Measurements from ENCODE around the gene SARDH.
"Not testable (repeated sequence)": the region's sequence is repeated elsewhere in the genome, so short reads cannot be mapped to it uniquely, and the experiment has no call there.

SARDH gene

DNA sequence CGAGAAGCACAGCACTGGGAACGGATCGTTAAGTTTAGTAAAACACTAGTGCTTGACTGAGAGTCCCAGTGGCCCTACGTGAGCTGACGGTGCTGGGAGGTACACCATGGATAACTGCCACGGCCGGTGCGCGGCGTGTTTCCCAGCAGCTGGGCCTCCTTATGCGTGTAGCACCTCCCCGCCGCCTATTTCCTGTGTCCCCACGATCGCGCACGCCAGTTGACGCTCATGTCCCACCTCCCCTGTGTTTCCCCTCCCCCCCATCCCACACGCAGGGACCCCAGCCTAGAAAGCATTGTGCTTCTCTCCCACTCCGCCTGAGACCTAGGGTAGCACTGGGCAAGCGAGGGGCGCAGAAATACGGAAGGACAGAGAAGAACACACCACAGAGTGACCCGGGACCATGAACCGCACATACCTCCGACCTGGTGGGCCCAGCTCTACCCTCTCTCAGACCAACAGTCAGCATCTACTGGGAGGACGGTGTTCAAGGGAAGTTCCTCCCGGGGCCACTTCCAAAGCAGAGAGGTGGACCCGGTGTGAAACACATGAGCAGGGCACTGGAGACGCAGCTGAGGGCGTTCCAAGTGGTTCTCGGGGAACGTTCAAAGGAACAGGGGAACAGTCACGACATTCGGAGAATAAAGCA lies 56.4 kb downstream of the SARDH start:
- no peak for DNase-seq

DNA sequence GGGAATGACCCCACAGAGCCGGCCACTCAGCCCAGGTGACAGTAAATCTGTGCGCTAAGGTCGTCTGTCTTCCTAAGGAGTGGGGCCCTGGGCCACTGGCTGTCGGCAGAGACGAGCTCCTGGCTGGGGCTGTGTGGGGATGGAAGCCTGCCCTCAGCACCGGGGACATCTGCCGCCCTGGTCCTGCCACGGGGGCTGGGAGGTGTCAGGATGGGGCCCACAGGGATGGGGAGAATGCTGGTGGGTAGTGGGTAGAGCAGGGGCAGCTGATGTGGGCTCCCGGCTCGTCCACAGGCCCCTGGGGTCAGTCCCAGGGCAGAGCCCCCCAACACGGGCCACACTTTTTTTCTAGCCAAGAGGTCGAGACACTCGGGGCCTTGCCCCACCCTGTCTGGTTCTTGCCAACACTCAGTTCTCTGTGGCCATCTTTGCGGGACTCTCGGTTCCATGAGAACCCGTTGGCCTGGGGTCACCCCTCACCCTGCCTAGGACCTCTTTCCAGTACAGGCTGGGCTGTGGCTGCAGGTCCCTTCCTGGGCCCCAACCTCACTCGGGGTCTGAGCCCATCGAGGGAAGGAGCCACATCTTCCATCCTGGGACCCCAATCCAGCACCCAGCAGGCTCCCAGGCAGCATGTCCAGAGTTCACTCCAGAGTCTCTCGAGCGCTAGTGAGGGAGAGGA lies 57.0 kb downstream of the SARDH start:
- DNase-seq, result no peak

DNA sequence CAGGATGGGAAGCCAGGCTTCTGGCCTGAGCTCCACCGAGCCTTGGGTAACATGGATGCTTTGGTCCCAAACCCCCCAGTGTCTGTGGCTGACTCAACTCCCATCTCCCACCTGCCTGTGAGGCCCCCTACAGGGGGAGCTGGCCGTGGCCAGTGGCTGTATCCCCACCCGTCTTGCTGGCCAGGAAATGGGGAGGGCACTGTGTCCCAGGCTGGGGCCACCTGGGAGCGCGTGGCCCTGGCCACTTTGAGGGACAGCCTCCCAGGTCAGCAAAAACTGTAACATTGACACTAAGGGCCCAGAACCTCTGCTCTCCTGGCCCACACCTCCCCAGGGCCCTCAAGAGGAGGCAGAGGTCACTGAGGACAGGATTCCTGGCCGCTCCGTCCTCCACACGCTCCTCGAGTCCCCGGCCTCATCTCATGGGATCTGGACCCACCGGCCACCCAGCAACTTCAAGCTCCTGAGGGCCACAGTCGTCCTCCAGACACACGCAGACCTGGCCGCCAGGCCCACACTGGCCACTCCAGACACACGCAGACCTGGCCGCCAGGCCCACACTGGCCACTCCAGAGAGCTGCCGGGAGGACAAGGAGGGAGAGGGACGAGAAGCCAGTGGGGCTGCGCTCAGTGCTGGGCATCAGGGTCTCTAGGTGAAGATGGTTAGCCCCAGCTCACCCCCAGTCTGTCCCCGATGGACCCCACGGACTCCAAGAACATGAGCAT lies 57.7 kb downstream of the SARDH start:
- DNase-seq, result no peak

DNA sequence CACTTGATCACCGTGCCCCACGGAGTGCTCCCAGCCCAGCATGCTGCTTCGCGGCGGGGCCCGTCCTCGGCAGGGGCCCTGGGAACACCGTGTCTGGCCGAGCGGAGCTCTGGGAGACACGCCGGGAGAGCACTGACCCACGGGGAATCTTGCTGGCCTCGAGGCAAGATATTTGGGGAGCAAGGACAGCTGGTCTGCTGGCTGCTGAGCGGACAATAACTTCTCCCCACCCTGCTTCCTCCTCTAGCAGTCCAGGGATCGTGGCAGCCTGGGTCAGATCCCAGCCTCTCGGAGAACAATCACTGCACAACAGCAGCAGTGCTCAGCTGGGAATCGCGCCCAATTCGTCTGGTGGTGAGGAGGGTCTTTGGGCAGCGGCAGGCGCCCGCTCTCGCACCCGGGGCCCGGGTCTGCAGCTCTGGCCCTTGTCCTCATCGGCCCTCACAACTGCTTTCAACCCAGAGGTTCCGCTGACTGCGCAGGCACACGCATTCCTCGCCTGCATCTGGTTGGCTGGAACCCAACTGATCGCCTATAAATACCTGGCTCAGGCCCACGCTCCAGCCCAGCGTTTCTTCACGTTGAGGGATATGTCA lies 58.6 kb downstream of the SARDH start:
- DNase-seq, result no peak

DNA sequence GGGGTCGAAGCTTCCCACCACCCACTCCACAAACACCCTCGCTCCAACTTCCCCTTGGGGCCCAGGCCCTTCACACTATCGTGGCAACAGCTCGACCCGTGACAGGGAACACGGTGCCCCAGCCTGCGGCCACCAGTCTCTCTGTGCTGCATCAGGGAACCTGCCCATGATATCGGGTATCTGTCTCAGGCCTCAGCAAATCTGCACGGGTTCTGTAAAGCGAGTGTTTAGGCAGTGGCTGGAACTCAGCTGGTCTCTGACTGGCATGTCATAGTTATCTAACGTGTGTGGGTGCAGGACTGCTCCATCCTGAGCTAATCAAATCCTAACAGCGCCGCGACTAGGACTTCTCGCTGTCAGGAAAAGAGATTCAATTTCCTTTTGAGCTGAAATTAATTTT lies 59.1 kb downstream of the SARDH start:
- DNase-seq, result no peak

DNA sequence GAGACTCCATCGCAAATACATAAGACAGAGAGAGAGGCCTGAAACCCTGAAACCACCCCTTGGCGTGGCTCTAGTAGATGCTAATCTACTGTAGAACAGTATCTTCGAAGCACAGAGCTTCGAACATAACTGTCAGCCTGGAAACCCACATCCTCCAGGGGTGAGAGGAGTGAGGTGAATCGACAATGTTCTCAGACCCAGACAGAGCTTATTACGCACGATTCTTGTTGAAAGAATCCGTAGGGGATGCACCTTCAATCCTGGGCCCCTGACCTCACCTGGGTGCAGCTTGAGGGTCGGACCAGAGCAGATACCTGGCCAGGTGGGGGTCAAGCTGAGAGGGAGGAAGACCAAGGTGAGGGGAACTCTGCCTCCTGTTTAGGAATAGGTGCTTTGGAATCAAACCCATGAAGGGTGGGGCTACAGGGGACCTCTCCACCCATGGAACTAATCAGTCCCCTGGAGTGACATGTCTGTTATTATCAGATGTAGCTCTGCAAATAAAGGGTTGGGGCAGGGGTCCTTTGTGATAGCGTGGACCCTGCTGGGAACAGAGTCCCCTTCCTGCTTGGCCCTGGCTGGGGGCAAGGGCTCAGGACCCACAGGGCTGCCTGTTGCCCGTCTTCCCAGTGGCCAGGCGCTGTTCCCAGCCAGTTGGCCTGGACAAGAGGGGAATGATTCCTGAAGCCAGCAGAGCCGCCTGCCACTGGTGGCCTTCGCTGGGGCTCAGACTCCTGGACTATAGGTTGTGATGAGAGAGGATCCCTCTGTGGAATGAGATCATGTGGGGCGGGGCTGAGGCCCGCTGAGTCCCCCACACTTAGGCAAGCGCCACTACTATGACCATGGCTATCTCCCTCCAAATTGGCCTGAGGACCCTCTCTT lies 60.8 kb downstream of the SARDH start:
- no peak for DNase-seq

DNA sequence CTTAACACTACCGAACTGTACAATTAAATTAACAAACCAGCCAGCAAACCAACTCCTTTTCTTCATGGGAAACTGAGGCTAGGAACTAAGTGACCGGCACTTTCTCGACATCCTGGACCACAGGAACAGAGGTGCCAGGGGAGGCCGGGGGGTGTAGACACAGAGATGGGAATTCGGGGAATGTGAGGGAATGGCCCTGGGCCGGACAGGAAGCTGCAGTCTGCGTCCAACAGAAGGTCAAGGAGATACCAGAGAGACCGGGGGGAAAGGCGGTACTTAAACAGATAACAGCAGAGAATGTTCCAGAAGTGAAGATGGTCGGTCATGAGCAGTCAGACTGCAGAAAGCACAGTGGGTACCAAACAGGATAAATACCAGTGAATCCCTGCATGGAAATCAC lies 61.7 kb downstream of the SARDH start:
- DNase-seq, result no peak

DNA sequence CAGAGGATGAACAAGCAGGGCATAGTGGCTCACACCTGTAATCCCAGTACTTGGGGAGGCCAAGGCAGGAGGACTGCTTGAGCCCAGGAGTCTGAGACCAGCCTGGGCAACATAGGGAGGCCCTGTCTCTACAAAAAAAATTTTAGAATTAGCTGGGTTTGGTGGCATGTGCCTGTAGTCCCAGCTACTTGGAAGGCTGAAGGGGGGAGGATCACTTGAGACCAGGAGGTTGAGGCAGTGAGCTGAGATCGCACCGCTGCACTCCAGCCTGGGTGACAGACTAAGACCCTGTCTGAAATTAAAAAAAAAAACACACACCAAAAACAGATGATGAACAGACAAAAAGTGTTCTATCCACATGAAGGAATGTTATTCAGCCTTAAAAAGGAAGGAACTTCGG lies 62.4 kb downstream of the SARDH start:
- DNase-seq, result not testable (repeated sequence)

DNA sequence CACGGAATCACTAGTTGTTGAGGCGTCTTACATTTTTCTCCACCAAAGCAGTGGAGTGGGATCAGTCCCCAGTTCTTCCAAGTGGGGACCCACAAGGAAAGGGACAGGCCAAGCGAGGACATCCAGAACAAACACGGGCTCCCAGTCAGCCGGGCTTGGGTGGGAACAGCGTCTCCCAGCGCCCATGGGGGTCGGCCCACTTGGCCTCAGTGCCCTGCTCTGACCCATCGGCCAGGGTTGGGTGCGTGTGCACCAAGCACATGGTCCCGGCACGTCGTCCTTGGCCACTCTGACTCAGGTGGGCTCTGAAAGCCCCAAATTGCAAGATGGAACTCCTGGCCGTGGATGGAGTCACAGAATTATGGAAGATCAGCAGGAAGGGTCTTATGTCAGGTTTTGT lies 64.1 kb downstream of the SARDH start:
- DNase-seq, result no peak

DNA sequence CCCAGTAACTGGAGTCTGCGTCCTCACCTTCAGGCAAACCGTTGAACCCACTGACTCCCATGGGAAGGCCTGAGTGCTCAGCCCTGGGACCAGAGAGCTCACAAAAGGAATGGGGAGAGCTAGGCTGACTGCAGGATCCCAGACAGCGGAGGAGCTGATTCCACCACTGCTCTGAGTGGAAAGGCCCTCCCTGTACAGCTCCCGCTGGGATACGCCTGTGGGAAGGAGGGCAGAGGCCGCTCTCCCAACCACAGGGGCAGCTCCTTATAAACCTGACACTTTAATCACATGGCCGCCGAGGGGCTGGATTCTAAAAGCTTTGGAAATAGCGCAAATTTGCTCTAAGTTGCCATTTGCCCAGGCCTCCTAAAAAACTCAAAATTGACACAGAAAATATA lies 64.9 kb downstream of the SARDH start:
- DNase-seq, result no peak

DNA sequence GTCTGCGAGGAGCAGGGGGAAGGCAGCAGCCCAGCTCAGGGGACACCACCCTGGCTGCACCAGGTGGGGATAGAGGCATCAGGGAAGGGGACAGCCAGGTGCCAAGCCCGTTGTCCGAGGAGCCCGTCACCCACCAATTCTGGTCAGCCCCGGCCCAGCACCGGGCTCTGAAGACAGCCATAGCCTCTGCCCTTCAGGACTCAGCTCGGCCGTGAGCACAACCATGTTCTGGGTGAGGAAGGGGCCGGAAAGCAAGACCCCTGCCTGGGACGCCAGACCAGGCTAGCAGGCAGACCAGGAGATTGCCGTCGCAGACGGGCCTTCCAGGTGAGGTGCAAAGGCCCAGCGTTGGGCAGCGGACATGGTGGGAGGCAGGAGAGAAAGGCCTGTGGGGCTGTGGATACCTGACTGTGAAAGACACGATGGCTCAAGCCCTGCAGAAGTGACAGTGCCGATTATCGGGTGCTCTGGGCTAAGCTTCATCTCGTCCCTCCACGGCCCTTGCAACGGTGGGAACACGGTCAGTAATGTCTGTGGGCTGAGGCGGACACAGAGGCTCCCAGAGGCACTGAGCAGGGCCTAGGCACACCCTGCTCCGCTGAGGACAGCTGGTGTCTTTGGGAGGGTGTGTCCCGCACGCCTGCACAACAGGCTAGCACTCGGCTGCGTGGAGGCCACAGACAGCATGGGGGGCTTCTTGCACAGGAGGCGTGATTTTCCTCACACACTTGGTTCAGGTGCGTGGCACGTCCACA lies 65.5 kb downstream of the SARDH start:
- DNase-seq, result no peak

DNA sequence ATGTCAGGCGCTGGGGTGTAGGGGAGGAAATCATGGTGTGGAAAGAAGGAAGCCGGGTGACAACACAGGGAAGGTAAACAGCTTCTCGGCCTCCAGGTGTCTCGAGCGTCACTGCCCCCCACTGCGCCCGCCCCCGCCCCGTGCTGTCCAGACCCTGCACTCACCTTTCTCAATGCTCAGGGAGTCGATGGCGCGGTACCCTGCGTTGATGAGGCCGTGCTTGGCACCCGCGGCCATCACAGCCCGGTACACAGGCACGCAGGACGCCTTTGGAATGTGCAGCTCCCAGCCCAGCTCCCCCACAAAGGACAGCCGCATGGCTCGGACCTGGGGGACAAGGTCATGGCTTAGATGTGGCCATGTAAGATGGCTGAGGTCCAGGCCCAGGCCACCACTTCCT lies 66.8 kb downstream of the SARDH start:
- no peak for DNase-seq

DNA sequence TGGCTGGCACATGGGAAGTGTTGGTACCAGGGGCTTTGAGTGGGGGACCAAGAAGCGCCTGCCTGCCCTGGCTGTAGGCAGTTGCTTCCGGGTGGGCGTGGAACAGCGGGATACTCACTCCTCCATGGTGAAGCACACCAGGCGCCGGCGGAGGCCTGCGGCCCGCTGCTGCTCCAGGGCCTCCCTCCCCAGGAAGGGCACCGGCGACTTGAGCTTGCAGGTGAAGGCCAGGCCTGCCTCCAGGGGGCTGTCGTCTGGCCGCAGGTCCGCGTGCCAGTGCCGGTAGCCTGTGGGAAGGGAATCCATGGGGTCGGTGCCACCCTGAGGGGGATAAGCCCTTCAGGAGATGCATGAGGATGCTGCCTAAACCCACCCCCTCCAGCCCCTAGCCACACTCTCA lies 67.7 kb downstream of the SARDH start:
- DNase-seq, result no peak

DNA sequence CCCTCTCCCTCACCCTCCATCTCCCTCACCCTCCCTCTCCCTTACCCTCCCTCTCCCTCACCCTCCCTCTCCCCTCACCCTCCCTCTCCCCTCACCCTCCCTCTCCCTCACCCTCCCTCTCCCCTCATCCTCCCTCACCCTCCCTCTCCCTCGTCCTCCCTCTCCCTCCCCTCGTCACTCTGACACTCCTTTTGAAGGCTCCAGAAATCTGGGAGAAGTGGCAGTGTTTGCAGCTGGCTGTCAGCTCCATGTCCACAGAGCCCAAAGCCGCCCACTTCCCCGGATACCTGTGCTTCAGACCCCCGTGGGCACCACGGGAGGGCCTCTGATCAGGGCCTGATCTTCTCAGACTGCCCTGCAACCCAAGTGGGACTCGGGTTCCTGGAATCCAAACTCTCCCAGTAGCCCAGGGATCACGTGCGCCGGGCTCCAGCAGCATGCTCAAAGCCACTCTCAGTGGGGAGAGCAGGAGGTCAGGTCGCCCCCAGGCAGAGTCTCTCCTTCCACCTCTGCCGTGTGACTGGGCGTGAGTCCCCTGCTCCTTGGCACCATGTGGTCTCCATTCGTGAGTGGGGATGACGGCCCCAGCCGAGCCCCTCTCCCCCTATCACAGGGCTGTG lies 68.9 kb downstream of the SARDH start:
- DNase-seq, result no peak

DNA sequence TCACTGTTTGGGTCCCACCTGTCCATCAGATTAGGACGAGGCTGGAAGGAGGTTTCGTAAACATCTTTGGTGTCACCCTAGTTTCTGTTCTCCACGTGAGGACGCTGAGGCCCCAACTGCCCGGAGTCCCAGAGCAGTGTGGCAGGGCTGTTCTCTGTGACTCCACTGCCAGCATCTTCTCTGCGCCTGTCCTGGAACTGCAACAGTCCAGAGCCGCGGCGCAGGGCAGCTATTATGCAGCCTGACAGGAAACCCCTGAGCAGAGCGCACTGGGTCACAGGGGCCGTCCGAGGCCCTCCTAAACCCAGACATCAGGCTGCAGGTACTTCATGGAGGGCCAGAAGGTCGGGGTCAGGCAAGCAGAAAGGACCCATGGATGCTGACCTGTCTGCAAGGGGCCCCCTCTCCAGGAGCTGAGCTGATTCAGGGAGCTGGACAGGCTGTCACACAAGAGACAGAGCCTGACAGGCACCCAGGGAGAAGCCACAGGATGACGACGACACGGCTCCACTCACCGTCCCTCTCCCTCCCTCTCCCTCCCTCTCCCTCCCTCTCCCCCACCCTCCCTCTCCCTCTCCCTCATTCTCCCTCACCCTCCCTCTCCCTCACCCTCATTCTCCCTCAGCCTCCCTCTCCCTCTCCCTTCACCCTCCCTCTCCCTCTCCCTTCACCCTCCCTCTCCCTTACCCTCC lies 70.2 kb downstream of the SARDH start:
- DNase-seq, result no peak

DNA sequence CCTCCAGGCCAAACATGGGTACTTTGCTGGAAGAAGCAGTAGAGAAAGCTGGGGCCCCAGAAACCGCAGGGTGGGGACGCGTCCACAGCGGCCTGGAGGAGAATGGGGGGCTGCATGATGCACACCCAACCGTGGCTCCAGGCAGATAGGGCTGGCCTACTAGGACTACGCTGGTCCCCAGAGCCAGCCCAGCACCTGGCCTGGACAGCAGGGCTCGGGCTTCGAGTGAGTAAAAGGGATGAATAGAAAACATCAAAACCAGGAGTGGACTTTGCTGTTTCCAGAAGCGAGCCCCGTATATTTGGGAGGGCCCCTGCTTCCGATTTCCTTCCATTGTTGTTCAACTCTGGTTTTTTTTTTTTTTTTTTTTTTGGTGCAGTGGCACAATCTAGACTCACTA lies 71.3 kb downstream of the SARDH start:
- DNase-seq, result no peak

DNA sequence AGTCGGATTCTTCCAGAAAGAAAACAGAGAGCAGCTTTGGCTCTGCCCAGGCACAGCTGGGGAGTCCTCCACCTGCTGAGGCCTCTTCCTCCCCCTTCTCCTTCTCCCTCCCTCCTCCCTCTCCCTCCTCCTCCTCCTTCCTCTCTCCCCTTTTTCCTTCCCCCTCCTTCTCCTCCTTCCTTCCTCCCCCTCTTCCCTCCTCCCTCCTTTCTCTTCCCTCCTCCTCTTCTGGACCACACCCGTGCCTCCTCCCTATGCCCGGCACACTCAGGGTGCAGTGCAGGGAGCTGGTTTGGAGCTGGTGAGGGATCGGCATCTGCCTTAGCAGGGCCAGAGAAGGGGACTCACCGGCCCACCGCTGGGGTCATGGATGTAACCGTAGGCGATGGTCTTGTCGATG lies 71.8 kb downstream of the SARDH start:
- DNase-seq, result no peak

DNA sequence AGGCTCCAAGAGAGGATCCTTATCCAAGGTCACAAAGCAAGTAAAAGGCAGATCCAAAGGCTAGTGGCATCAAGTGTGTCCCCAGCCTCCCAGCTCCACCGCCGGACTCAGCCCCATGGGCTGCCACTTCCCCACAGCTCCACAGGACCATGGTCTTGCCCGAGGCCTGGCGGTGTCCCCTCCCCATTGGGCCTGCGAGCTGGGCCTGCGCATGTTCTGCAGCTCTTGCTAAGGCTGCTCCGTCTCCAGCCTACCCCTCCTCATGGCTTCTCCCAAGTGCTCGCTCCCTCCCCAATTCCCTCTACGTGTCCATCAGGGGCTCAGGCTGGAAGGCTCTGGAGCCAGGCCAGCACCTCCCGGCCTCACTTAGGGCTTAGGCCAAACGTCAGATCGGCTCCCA lies 72.6 kb downstream of the SARDH start:
- no peak for DNase-seq

DNA sequence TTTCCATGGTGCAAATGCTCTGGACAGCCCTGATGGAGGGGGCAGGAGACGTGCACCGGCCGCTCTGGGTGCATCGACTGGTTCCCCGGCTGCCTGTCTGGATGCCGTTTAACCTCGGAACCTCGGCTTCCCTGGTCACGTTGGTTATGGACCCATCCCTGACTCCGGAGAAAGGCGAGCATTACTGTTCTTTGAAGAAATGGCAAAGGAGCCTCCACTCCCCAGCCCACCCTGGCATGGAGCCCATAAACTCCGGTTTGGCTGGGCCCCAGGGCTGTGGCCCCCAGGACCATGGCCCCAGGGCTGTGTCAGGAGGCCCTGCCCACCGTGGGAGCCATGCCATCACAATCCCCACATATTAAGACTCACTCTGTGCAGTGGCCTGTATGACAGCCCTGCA lies 73.1 kb downstream of the SARDH start:
- no peak for DNase-seq

DNA sequence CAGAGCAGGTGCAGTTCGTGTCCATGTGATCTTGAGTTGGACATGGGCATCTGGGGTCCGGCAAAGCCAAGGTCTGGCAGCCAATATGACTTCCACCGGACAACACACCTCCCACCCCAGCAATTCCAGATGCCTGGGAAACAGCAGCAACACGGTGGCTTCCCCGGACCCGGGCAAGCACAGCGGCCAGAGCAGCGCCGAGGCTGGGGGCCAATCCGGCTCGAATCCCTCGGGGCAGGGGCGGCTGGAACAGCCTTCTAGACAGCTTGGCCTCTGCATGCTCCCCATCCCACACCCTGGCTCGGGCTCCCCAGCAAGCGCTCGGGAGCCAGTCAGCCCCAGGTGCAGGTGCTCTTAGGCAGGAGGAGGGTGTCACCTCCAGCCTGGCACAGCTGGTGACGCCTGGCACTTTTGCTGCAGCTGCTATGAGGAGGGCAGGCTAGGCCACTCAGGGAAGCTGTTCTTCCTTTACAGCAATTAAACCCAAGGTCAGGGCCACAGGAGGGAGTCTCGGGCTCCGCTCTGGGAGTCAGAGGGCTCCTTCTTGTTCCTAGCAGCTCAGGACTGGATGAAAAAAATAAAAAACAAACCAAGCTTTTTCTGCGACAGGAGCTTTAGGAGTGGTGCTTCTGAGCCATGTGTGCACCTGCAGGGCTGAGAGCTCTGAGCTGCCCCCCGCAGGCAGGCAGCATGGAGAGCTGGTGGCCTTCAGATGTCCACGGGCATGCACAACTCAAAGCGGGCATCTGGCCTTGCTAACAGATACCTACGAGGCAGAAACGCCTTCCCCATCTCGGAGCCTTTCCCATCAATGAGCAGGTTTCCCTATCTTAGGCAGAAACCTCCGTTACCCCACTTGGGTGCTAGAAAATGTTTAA lies 73.7 kb downstream of the SARDH start:
- DNase-seq, result no peak

Data from GF-D8 (cell line).